Glutamatergic neuron (in vitro differentiated cells): Measurements from ENCODE around the gene HSPA8. TPM values are rescaled to one million over a fixed set of nuclear protein-coding genes. Genes with fewer than 3 reads are reported as not detected.

Experiments
- DNase-seq: peaks from one replicate; pipeline ENCODE4 v3.0.0; 2022
- H3K27ac Mint-ChIP-seq: one replicate; pipeline ENCODE4 v1.8.0; 2020; ENCODE audit warnings: mild to moderate bottlenecking, mixed read lengths, inconsistent platforms; ENCODE audit not compliant: unreplicated experiment
- H3K27me3 Mint-ChIP-seq: one replicate; pipeline ENCODE4 v1.8.0; 2020; ENCODE audit warnings: mild to moderate bottlenecking, moderate library complexity, mixed read lengths, inconsistent platforms; ENCODE audit not compliant: unreplicated experiment
- H3K36me3 Mint-ChIP-seq: one replicate; pipeline ENCODE4 v1.8.0; 2020; ENCODE audit warnings: mild to moderate bottlenecking, mixed read lengths, inconsistent platforms; ENCODE audit not compliant: unreplicated experiment
- H3K4me1 Mint-ChIP-seq: one replicate; pipeline ENCODE4 v1.8.0; 2020; ENCODE audit warnings: mild to moderate bottlenecking, low read depth, mixed read lengths, inconsistent platforms; ENCODE audit not compliant: unreplicated experiment
- H3K4me3 Mint-ChIP-seq: one replicate; pipeline ENCODE4 v1.8.0; 2020; ENCODE audit warnings: mild to moderate bottlenecking, mixed read lengths, inconsistent platforms; ENCODE audit not compliant: unreplicated experiment
- H3K9me3 Mint-ChIP-seq: one replicate; pipeline ENCODE4 v1.8.0; 2020; ENCODE audit warnings: mild to moderate bottlenecking, moderate library complexity, mixed read lengths, inconsistent platforms; ENCODE audit not compliant: unreplicated experiment
- total RNA-seq: library from RNA; stranded (reverse); fragmentation: NEBNext Ultra II Directional; extraction: Animal tissue kit (Norgen Biotek cat#: 25700); gene quantifications from one replicate; pipeline ENCODE4 v1.2.1, GENCODE V29; 2021; ENCODE audit not compliant: unreplicated experiment
- TF ChIP-seq, protein P1 (sequence below): fragments of 200-600 bp; sonication (generic); IDR thresholded peaks from one replicate; pipeline ENCODE4 v1.5.0; 2021; ENCODE audit not compliant: partially characterized antibody, unreplicated experiment

The HSPA8 gene
- total RNA-seq, 1 donor from 2014 or later: 1,228 TPM

DNA sequence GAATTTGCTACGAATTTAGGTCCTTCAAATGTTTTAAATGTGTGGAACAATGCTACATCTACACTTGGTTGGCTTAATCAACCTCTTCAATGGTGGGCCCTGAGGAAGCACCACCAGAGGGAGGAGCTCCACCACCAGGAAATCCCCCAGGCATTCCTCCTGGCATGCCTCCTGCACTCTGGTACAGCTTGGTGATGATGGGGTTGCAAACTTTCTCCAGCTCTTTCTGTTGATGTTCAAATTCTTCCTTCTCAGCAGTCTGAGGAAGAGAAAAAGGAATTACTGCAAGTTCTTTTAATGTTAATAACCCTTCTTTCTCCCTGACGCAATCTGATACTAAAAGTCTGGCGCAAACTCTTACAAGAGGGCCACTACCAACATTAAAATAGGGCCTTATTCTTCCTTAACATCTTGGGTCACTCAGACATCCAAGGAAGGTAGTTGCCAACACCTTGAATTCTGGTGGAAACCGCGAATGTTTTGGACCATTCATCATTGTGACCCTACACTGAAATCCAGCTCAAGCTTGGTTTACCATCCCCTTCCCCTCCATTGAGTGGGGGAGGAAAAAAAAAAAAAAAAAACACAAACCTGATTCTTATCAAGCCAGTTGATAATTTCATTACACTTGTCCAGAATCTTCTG is 4.2 kb downstream of the HSPA8 start:
- H3K27me3 Mint-ChIP-seq: peaks cover 5% of the 10 kb centered on the region
- peaks cover 2% of the 10 kb centered on the region for H3K9me3 Mint-ChIP-seq
- H3K4me3 Mint-ChIP-seq: peak overlapping the region; percentile 4
- H3K4me1 Mint-ChIP-seq: peaks cover 21% of the 10 kb centered on the region
- DNase-seq: no peak
- H3K36me3 Mint-ChIP-seq: peaks cover 6% of the 10 kb centered on the region
- H3K27ac Mint-ChIP-seq: no peak overlapping the region
- TF ChIP-seq, protein P1, sequence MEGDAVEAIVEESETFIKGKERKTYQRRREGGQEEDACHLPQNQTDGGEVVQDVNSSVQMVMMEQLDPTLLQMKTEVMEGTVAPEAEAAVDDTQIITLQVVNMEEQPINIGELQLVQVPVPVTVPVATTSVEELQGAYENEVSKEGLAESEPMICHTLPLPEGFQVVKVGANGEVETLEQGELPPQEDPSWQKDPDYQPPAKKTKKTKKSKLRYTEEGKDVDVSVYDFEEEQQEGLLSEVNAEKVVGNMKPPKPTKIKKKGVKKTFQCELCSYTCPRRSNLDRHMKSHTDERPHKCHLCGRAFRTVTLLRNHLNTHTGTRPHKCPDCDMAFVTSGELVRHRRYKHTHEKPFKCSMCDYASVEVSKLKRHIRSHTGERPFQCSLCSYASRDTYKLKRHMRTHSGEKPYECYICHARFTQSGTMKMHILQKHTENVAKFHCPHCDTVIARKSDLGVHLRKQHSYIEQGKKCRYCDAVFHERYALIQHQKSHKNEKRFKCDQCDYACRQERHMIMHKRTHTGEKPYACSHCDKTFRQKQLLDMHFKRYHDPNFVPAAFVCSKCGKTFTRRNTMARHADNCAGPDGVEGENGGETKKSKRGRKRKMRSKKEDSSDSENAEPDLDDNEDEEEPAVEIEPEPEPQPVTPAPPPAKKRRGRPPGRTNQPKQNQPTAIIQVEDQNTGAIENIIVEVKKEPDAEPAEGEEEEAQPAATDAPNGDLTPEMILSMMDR: no peak

DNA sequence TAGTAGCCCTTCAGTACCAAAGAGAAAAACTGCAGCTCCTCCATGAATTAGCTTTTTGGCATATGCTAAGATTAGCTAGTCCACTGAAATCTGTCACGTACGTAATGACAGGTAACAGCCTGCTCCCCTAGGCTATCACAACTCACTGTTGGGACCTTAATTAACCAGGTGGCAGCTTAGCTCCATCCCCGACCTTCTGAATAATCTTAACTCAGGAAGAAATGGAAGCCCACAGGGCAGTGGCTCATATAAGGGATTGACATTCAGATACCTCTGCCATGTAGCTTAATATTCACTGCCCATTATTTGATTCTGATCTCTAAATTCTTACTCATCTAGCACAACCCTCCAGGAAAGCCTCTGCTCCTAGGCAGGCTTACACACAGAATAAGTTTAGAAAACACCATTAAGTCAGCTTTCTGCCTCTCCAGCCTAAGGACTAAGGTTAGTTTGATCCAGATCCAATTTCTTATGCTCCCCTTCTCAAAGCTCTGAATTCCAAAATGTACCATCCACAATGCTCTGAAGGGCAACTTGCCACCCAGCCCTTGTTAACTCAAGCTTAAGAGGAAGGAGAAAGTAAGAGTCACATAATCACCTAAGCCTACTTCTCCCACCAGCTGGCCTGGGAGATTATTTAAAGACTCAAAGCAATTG is 5.0 kb downstream of the HSPA8 start:
- peaks cover 6% of the 10 kb centered on the region for H3K36me3 Mint-ChIP-seq
- H3K4me1 Mint-ChIP-seq: peaks cover 21% of the 10 kb centered on the region
- DNase-seq: no peak
- TF ChIP-seq, protein P1: no peak
- H3K27me3 Mint-ChIP-seq: peaks cover 5% of the 10 kb centered on the region
- H3K27ac Mint-ChIP-seq: no peak overlapping the region
- H3K9me3 Mint-ChIP-seq: peaks cover 2% of the 10 kb centered on the region
- no peak overlapping the region for H3K4me3 Mint-ChIP-seq

DNA sequence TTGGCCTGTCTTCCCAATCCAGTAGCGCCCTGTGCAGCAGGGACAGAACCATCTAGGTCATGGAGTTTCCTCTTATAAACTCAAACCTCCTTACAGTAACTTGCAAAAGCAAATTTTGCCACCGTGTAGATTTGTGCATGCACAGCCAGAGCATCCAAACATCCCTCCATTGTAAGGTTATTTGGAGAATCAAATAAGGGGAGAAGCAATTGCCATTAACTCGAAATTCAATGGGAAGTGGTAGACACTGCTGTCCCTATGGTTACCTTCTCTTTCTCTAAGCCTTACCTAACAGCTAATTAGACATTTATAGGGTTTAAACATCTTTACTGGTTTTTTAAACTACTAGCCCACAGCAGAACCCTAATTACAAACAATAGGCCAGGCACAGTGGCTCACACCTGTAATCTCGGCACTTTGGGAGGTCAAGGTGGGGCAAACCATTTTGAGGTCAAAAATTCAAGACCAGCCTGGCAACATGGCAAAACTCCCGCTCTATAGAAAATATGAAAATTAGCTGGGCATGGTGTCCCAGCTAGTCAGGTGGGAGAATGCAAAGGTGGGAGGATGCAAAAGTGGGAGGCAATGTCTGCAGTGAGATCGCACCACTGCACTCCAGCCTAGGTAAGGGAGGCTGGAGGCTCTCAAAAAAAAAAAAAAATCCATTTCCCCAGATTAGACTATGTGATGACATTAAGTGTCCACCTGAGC is 6.6 kb downstream of the HSPA8 start:
- no peak overlapping the region for H3K27ac Mint-ChIP-seq

DNA sequence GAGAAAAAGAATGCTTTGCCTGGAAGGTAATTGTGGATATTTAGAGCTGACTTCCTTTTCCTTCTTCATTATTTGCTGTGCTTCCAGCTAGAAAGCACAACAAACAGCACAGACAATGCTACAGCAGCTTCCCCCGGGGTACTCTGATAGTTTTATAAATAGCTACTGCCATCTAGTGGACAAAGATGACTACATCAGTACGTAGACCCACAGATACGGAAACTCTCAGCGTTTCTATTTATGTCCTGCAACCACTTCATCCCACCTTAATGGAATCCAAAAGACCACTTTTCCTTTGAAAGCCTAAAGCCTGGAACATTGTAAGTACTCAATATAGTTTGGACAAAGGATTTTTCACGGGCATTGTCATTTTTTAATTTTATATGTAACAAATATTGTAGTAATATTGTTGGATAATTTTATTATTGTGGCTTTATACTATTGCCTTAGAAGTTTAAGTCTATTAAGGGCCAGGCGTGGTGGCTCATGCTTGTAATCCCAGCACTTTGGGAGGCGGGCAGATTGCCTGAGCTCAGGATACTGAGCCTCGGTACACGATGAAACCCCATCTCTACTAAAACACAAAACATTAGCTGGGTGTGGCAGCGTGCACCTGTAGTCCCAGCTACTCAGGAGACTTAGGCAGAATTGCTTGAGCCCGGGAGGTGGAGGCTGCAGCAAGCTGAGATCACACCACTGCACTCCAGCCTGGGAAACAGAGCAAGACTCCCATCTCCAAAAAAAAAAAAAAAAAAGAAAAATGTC is 7.5 kb downstream of the HSPA8 start:
- H3K9me3 Mint-ChIP-seq: peaks cover 4% of the 10 kb centered on the region
- H3K27ac Mint-ChIP-seq: no peak overlapping the region
- H3K36me3 Mint-ChIP-seq: peaks cover under 1% of the 10 kb centered on the region
- TF ChIP-seq, protein P1: peak; percentile 82
- no peak overlapping the region for H3K4me3 Mint-ChIP-seq
- peaks cover under 1% of the 10 kb centered on the region for H3K27me3 Mint-ChIP-seq
- no peak for DNase-seq
- peaks cover 10% of the 10 kb centered on the region for H3K4me1 Mint-ChIP-seq

More for the DNA sequence above, 6.6 kb downstream of the HSPA8 start:
- Mint-ChIP-seq H3K4me3 (no peak overlapping the region), H3K36me3 (peaks cover 6% of the 10 kb centered on the region), H3K27me3 (peaks cover 2% of the 10 kb centered on the region), H3K9me3 (peaks cover 4% of the 10 kb centered on the region), H3K4me1 (peaks cover 17% of the 10 kb centered on the region)
- TF ChIP-seq, protein P1: no peak
- DNase-seq: no peak
